Epithelial cell of proximal tubule (primary cell): ENCODE results near the gene PPP1R10. TPM values are rescaled to one million over a fixed set of nuclear protein-coding genes. Genes with fewer than 3 reads are reported as not detected.
A peak's percentile ranks its signal among the peaks of the same experiment; 100 is the strongest.

Experiments
- DNase-seq: peaks from one replicate; pipeline ENCODE4 v3.0.0-alpha.2; 2011; ENCODE audit warnings: low read depth
- H3K4me3 ChIP-seq: 2 replicates; pipeline ENCODE4 v1.5.1; 2011; ENCODE audit warnings: low read depth, mild to moderate bottlenecking, low read length
- CTCF ChIP-seq: conservative IDR thresholded peaks from 2 replicates; pipeline ENCODE4 v1.5.1; 2012; ENCODE audit warnings: low read depth, mild to moderate bottlenecking, low read length
- total RNA-seq: library from RNA; depleted of rRNA; stranded (reverse); fragments of >200 nt; gene quantifications from 2 replicates; pipeline ENCODE4 v1.2.3, GENCODE V29; 2015

PPP1R10 gene
- total RNA-seq, 1 donor from 2014 or later = 19.6 TPM

GRCh38 chr6:30564114-30564513 is 52.9 kb downstream of the PPP1R10 start:
- no peak for TF ChIP-seq CTCF
- H3K4me3 ChIP-seq = no peak overlapping the region
- DNase-seq = no peak

- no peak for DNase-seq
- no peak overlapping the region for H3K4me3 ChIP-seq
- TF ChIP-seq CTCF = no peak
Observed at GRCh38 chr6:30562470-30563425, 54.3 kb downstream of the PPP1R10 start.

GRCh38 chr6:30560930-30561329 is 56.1 kb downstream of the PPP1R10 start:
- TF ChIP-seq CTCF = no peak
- no peak overlapping the region for H3K4me3 ChIP-seq
- DNase-seq = no peak

GRCh38 chr6:30557683-30557981 is 59.4 kb downstream of the PPP1R10 start:
- no peak for DNase-seq
- no peak for TF ChIP-seq CTCF
- peak overlapping the region; percentile 86 for H3K4me3 ChIP-seq

GRCh38 chr6:30556906-30557682 is 59.9 kb downstream of the PPP1R10 start, which contains the start of gene PRR3:
Gene PRR3, plus strand, starts transcription at chr6:30557295. Its CDS starts 50 bp downstream, at chr6:30557345.
- no peak for TF ChIP-seq CTCF
- DNase-seq = no peak
- H3K4me3 ChIP-seq = peak within 1 kb of the TSS; percentile 86

GRCh38 chr6:30556066-30556905 is 60.8 kb downstream of the PPP1R10 start, which contains the start of gene GNL1:
Gene GNL1, minus strand, starts transcription at chr6:30556489. Its CDS starts 286 bp downstream, at chr6:30556203.
- TF ChIP-seq CTCF = no peak
- peak; percentile 59 for DNase-seq
- H3K4me3 ChIP-seq = peak within 1 kb of the TSS; percentile 86
